HG02588 (cell line): Measurements from ENCODE around the gene HIC2.
A peak's percentile ranks its signal among the peaks of the same experiment; 100 is the strongest.
"Not testable (repeated sequence)": the region's sequence is repeated elsewhere in the genome, so short reads cannot be mapped to it uniquely, and the experiment has no call there.

ENCODE experiments used
- ATAC-seq: cut with Tn5 transposase; IDR thresholded peaks from one replicate; pipeline ENCODE4 v1.9.1; 2021; ENCODE audit warnings: mild to moderate bottlenecking, moderate library complexity; ENCODE audit not compliant: unreplicated experiment

HIC2 gene

DNA sequence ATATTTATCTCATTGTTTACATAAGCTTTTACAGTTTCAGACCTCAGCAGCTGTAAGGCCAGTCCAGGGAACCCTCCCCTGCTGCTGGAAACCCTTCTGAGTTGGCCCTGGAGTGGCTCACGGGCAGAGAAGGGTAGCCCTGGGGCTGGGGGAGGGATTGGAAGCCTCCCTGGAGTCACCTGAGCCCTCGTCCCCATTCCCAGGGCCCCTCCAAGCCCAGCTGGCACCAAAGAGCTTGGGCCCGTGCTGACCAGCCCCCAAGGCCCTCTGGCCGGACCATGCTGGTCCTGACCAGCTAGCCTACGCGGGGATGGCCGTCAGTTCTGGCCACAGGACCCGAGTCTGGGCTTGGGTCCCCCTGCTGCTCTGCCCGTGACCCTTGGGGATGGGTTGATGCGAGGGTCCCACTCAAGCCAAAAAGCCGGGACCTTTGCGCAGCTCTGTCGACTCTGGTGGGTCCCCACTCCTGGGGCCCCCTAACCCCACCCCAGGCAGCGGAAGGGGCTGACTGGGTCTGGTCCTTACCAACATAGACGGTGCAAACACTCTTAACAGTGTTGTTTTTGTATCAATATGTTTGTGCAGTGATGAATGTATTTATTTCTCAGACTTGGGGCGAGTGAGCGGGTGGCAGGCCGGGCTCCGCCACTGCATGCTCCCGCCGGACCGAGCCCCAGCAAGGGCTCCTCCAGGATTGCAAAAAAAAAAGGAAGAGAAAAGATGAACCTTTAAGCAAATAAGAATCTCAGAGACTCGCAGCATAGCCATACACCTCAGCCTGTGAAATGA lies 32.6 kb downstream of the HIC2 start:
- ATAC-seq = no peak

DNA sequence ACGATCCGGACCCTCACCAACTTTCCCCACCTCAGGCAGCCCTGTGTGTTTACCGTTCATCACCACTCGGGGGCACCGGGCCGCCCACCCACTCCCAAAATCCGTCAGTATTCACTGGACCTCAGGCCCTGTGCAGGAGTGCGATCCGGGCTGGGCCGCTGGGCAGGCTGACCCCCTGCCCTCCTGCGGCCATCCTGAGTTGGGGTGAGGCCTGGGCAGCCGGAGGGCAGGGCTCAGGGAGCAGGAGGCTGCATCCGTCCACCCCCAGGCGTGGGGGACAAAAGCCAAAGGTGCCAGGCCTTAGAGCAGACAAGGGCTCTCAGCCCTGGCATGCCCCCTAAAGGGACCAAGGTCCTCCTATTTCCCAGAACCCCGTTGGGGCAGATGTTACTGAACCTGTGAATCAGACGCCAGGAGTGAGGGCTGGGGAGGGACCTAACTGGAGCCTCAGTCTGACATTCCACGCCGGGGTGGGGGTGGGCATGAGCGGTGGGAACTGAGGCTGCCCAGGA lies 33.2 kb downstream of the HIC2 start:
- ATAC-seq = no peak

DNA sequence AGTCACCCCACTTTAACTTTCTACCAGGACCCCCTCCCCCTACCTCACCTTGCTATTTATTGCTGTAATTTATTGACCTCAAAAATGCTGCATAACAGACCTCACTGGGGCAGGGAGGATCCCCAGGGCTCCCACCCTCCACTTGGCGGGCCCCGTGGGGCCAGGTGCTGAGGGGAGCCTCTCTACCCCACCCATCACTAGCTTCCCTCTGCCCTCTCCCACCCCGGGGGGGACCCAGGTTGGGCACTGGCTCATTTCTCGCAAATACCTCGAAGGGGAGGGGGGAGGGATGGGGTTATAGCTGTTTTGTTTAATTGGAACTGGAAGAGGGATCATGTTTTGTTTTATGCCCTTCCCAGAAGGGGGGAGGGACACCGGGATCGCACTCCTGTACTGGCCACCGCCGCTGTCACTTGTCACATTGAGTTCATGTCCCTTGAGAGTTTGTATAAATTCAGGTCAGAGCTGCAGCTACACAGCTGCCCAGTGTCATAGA lies 33.7 kb downstream of the HIC2 start:
- ATAC-seq = no peak

DNA sequence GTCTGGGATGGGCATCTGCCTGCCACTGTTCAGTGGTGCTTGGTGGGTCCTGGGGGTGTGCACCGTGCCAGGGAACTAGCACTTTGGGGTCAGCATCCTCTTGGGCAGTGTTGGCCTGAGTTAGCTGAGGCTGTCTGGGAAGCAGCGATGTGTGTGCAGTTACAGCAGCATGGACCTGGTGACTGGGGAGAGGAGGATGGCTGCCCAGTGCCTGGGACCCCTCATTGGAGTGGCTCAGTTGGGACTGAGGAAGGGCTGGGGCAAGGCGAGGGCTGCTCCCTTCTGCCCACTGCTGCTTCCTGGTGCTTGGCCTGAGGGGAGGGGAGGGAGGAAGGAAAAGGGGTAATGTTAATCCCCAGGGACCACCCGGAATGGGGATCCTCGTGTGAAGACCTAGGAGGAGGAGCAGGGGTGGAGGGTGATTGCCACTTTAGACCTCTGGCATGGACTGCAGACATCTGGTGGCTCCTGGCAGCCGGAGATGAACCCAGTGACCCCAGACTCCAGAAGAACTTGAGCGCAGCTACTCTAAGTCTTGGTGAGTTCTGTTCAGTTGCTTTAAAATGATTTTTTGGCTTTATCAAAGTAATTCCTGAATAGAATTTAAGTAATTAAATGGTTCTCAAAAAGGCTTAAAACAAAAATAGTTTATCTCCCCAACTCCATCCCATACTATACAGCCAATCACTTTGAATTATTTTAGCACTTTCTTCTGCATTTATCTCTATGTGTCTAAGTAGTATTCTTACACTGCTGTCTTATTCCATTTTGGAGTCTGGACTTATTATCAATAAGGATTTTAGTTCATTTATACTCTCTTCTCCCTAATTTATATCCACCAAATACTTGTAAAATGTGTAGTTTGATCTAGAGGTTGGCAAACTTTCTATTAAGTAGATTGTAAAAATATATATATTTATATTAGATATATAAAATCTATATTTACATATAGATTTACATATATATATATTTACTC lies 34.7 kb downstream of the HIC2 start:
- no peak for ATAC-seq

DNA sequence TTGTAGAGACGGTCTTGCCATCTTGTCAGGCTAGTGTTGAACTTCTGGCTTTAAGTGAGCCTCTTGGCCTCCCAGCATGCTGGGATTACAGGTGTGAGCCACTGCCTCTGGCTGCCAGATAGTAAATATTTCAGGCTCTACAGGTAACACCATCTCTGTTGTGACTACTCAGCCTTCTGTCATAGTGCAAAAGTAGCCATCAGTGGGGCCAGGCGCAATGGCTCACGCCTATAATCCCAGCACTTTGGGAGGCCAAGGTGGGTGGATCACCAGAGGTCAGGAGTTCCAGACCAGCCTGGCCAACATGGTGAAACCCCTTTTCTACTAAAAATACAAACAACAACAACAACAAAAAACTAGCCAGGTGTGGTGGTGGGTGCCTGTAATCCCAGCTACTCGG lies 35.5 kb downstream of the HIC2 start:
- ATAC-seq = not testable (repeated sequence)

DNA sequence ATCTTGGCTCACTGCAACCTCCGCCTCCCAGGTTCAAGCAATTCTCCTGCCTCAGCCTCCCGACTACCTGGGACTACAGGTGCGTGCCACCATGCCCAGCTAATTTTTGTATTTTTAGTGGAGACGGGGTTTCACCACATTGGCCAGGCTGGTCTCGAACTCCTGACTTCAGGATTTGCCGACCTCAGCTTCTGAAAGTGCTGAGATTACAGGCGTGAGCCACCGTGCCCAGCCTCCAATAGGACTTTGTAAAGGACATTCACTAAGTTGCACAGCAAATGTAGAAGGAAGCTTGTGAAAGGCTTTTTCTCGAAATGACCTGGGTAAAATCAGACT lies 37.8 kb downstream of the HIC2 start:
- not testable (repeated sequence) for ATAC-seq

DNA sequence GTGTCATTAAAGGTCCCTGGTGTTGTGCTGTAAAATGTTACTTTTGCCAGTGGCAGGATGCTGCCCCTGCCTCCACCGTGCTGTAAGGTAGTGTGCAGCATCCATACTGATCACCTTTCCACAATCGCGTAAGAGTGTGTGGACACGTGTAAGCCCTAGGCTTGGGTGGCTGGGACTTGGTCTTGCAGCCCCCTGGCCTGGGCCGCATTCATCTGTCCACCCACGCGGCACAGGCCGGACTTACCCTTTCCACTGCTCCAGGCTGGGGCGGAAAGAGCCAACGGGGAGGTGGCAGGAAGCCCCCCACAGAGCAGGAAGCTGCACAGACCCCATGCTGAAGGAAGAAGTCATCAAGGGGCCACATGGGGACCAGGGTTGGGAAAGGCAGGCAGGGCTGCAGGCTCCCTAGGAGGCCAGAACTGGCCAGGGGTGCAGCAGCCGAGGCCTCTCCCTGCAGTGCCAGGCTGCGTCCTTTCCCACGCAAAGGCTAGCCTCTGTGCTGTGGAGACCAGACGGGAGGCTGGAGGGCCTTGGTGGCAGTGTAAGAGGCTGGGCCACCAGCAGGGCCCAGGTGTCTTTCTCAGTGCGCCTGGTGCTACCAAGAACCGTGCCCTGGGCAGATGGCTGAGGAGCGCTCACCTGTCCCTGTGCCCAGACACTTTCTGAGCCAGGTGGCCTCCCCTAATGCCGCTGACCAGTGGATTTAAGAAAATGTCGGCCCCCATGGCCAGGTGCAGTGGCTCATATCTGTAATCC lies 38.3 kb downstream of the HIC2 start:
- no peak for ATAC-seq

DNA sequence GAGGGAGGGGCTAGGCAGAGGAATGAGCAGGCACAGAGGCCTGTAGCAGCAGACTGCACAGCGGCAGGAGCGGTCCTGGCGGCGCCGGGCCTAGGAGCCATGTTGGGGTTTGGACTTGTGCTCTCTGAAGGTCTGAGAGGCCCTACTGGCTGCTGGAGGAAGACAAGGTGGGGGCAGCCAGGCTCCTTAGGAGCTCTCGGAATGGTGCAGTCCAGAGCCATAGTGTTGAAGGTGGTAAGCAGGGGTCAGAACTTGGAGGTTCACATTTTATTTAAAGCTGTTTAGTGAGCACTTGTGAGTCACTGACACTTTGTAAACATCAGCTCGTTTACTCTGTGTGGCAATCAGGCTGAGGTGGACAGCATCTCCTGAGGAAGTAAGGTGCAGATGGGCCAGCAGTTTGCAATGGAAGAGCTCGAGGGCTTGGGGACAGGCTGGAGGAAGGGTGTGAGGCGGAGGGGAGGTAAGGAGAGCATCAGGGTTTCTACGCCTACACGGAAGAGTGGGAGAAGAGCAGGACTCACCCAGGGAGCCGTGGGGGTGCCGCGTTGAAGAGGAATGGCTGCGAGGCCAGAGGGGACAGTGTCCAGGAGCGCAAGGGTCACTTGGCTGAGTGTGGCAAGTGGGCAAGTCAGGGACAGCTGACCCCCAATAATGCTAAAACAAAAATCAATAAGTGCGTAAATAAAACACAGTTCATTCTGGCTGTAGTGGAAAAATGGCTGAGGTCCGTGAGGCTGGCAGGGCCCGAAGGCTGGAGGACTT lies 40.0 kb downstream of the HIC2 start:
- no peak for ATAC-seq

DNA sequence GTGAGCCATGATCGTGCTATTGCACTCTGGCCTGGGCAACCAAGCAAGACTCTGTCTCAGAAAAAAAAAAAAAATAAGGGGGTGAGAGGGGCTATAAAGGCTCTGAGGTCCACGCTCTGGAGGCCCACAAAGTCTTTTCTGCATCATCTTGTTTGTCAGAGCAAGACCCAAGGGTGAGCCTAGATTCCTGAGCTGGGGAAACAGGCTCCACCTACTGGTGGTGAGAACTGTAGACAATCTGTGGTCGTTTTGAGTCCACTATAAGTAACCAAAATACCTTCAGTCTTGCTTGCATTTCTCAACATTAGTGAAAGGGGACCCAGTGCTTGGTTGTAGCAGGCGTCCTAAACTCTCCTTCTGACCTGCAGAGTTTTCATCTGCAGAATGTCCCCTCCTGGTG lies 45.5 kb downstream of the HIC2 start:
- ATAC-seq = not testable (repeated sequence)

DNA sequence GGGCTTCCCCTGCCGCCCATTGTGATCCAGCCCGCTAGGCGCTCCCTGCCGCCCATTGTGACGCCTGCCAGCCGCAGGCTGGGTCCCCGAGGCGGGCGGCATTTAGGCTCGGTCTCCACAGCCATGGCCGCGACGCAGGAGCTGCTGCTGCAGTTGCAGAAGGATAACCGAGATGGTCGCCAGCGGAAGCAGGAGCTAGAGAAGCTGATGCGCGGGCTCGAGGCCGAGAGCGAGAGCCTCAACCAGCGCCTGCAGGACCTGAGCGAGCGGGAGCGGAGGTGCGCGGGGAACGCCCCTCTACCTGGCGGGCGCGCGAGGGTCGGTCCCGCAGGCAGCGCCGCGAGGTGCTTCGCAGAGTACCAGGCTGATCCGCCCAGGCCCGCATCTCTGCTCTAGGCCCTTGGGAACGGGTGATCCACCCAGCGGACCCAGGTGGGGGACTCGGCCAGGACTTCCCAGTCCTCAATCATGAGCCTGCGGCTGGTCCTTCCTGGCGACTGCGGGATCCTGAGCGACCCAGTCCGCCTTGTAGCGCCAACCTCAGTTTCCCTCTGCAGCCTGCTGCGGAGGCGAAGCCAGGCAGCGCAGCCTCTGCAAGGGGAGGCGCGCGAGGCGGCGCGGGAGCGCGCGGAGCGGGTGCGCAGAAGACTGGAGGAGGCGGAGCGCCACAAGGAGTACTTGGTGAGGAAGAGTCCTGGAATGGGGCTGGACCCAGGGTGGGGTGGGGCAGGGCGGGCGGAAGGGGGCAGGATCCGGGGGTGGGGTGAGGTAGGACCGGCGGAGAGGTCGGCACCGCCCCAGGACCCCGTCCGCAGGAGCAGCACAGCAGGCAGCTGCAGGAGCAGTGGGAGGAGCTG lies 50.4 kb downstream of the HIC2 start, which contains the start of gene TMEM191C:
TMEM191C (plus strand) TSS at position 51 of the 857 bp plus-strand sequence; CDS start at position 124, 73 bp downstream.
- peak; percentile 15 for ATAC-seq

DNA sequence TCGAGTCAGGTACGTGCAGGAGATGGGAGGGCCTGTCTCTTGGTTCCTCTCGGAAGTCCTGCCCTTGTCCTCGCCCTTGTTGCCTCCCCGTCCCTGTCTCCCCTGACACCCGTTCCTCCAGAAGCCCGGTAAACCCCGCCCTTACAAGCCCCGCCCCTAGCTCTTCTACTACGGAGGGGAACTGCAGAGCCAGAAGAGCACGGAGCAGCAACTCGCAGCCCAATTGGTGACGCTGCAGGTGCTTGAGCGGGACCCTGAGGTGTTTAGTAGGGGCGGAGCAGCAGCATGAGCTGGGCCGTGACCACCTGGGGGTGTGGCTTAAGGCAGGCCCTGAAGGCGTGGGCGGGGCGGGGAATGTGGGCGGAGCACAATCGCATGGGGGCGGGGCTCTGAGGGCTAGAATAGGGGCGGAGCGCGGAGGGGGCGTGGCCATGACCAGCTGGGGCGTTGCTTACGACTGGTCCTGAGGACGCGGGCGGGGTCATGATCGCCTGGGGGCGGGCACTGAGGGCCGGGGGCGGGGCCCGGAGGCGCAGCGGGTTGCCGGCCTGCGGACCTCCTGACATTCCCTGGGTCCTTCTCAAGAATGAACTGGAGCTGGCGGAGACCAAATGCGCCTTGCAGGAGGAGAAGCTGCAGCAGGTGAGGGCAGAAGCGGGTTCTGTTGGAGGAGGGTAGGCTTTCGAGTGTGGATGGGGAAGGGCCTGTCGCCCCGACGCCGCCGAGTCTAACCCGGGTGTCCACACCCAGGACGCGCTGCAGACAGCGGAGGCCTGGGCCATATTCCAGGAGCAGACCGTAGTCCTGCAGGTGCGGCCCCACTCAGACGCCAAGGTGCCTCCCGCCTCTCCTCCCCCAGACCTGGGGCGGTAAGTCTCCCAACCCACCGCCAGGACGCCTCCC lies 51.3 kb downstream of the HIC2 start:
- peak; percentile 81 for ATAC-seq

DNA sequence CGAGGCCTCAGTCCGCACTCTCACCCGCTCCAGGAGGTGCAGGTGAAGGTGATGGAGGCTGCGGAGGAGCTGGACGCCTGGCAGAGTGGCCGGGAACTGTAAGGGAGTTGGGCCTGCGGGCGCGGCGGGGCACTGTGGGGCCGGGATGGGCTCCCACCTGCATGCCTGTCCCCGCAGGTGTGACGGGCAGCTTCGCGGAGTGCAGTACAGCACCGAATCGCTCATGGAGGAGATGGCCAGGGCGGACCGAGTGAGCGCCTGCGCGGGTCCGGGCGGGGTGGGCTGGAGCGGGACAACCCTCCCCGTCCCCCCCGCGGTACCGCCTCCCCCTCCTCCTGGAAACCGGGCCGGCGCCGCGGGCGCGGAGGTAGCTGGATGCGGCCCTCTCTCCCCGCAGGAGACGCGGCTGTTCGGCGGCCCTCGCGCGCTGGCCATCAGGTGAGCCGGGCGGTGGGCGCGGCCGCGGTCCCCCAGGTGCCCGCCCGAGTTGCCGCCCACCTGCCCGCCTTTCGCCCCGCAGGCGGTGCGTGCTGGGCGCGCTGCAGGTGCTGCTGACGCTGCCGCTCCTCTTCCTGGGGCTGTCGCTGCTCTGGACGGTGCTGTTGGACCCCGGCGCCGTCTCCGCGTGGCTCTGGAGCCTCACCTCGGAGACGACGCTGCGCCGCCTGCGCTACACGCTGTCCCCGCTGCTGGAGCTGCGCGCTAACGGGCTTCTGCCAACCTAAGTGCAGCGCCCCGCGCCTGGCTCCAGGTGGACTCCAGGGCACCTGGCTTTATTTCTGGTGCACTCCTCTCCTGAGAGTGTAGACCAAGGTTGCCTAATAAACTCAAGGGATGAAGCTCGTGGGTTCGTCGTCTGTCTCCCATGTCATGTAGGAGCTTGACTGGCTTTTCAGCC lies 52.2 kb downstream of the HIC2 start:
- ATAC-seq = not testable (repeated sequence)

DNA sequence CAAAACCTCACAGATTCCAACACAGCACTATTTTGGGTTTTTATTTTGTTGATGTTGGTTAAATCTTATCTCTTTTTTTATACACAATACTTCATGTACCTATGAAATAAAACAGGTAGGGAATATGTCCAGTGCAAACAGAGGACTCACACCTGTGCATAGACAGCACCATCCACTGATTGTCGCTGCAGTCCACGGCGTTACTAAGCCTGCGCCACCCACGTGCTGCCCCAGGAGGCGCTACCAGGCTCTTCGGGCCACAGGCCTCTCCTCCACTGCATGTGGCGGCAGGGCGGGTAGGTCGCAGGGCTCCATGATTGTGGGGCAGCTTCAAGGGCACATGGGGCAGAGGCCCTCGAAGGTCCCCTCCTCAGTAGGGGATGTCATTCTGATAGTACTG lies 55.8 kb downstream of the HIC2 start:
- not testable (repeated sequence) for ATAC-seq

DNA sequence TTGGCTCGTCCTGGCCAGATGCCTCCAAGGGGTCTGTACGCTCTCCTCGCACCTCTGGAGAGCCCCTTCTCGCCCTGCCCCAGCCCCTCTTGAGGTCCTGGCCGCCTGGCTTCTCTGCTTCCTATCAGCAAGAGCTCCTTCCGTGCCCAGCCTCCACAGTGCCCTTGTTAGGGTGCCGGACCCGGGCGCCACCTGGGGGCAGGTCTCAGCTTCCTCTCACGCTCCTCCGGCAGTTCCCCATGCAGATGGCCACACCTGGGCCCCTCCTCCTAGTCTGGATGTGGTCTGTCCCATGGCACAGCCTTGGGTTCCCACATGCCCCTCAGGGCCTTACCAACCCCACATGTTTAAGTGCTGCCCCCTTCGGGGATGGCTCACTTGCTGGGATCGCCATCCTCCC lies 56.5 kb downstream of the HIC2 start:
- ATAC-seq = not testable (repeated sequence)

DNA sequence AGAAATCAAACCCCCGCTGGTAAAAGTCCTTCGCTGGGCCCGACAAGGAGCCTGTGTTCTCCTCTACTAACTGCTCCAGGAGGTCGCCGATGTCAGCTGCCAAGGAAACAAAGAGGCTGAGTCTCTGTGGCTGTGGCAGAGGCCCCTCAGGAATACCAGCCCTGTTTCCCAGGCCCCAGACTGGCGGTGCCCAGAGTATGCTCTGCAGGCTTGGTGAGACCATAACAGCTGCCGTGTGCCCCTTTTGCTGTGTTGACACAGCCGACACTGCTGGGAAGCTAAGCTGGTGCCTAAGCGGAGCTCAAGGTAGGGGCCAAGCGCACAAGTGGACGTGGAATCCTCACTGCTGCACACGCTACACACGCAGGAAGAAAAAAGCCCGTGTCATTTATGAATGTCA lies 66.9 kb downstream of the HIC2 start:
- not testable (repeated sequence) for ATAC-seq

DNA sequence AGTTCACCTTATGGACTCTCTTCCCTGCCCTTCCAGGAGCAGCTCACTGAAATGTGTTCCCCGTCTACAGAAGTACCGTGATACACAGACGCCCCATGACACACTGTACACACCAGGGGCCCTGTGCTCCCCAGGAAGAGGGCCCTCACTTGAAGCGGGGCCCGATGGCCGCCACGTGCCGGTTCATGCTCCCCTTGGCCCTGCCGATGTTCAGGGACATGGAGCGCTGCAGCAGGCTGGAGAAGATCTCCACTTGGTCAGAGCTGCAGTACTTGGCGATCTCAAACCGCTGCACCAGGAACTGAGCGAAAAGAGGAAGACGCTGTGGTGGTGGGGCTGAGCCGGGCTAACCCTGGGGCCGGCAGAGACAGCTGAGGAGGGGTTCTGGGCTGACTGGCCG lies 70.6 kb downstream of the HIC2 start:
- ATAC-seq = not testable (repeated sequence)

DNA sequence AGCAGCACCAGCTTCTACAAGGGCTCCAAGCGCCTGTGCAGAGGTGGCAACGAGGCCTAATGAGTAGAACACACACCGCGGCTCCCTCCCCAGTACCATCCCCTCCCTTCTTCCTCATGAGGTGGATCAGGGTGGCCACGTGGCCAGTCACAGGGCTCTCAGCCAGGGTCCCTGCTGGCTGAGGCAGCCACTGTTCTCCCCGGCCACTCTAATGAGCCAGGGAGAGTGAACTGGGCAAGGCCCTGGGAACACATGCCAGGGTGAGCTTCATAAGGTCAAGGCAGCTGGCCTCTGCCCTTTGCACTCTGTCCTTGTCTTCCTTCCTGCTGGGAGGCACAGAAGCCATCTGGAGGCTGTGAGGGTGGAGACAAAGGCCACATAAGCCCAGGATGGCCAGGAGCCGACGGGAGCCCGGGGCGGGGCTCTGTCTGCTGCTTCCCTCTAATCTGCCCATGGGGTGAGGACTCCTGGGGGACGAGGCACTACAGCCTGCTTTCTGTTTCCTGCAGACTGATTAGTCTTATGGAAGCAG lies 72.0 kb downstream of the HIC2 start:
- not testable (repeated sequence) for ATAC-seq
